Mesodermal cell (in vitro differentiated cells): Measurements from ENCODE around the gene GABBR2.
"Not testable (repeated sequence)": the region's sequence is repeated elsewhere in the genome, so short reads cannot be mapped to it uniquely, and the experiment has no call there.

Source experiments
- H3K27ac ChIP-seq: 2 replicates; pipeline ENCODE4 v1.7.0; 2013; ENCODE audit warnings: mild to moderate bottlenecking, low read depth, low read length, moderate library complexity; ENCODE audit not compliant: severe bottlenecking
- H3K36me3 ChIP-seq: 2 replicates; pipeline ENCODE4 v1.7.1; 2013; ENCODE audit warnings: mild to moderate bottlenecking, low read length, moderate library complexity; ENCODE audit not compliant: control insufficient read depth, insufficient read depth
- H3K4me1 ChIP-seq: one replicate; pipeline ENCODE4 v1.7.1; 2013; ENCODE audit warnings: mild to moderate bottlenecking, low read length; ENCODE audit not compliant: insufficient read depth, control insufficient read depth, poor library complexity, severe bottlenecking
- H3K4me3 ChIP-seq: 2 replicates; pipeline ENCODE4 v1.7.0; 2013; ENCODE audit warnings: low read length, control low read depth, mild to moderate bottlenecking; ENCODE audit not compliant: insufficient read depth, poor library complexity, severe bottlenecking; ENCODE audit errors: extremely low read depth
- H3K9me3 ChIP-seq: 2 replicates; pipeline ENCODE4 v1.7.1; 2013; ENCODE audit warnings: mild to moderate bottlenecking, low read length, moderate library complexity; ENCODE audit not compliant: control insufficient read depth
- WGBS, 2 experiments: methylation state at CpG; one replicate each; pipeline ENCODE4 v1.1.5; 2013; ENCODE audit warnings: missing lambda C conversion rate in 2 of 2; ENCODE audit not compliant: insufficient coverage in 2 of 2; 5-methylcytosine and 5-hydroxymethylcytosine counted together

GABBR2 gene

DNA sequence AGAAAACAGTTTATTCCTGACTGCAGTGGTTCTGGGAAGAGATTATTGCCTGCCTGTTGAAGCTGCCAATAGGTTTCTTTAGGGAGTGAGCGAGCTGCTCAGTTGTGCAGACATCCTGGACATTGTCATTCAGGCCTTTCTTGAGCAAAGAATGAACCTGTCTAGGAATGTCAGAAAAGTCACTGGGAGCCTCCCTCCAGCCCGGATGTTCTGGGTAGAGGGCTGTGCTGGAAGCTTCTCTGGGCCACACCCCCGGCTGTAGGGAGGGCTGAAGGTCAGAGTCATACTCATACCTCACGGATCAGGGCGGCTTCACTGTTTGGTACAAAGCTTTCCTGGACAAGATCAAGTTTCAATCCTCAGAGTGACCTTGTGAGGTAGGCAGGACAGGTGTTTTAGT lies 419.9 kb downstream of the GABBR2 start:
- H3K9me3 ChIP-seq, result no peaks in the 10 kb centered on the region
- WGBS, 2 experiments, result 76 to 93% methylated on average over 5 of the region's 5 CpGs
- no peak overlapping the region for H3K4me3 ChIP-seq
- no peaks in the 10 kb centered on the region for H3K4me1 ChIP-seq
- H3K27ac ChIP-seq, result no peak overlapping the region
- no peaks in the 10 kb centered on the region for H3K36me3 ChIP-seq

GRCh38 chr9:98287384-98287783 lies 421.4 kb downstream of the GABBR2 start:
- H3K4me3 ChIP-seq, result no peak overlapping the region
- 82 to 96% methylated on average over 2 to 3 of the region's 4 CpGs for WGBS, 2 experiments
- H3K36me3 ChIP-seq, result no peaks in the 10 kb centered on the region
- H3K9me3 ChIP-seq, result no peaks in the 10 kb centered on the region
- no peaks in the 10 kb centered on the region for H3K4me1 ChIP-seq
- no peak overlapping the region for H3K27ac ChIP-seq

GRCh38 chr9:98285446-98285845 lies 423.3 kb downstream of the GABBR2 start:
- Histone ChIP-seq H3K9me3 (no peaks in the 10 kb centered on the region), H3K4me1 (no peaks in the 10 kb centered on the region), H3K36me3 (no peaks in the 10 kb centered on the region), H3K4me3 (no peak overlapping the region), H3K27ac (no peak overlapping the region)
- WGBS, 2 experiments, result 63 to 78% methylated on average over 3 of the region's 4 CpGs

GRCh38 chr9:98284754-98285153 lies 424.0 kb downstream of the GABBR2 start:
- Histone ChIP-seq H3K36me3 (no peaks in the 10 kb centered on the region), H3K4me1 (no peaks in the 10 kb centered on the region), H3K4me3 (no peak overlapping the region), H3K27ac (no peak overlapping the region), H3K9me3 (no peaks in the 10 kb centered on the region)
- WGBS, 2 experiments, result 86 to 100% methylated on average over 2 to 3 of the region's 3 CpGs

- H3K9me3 ChIP-seq, H3K4me1 ChIP-seq, H3K36me3 ChIP-seq, H3K4me3 ChIP-seq, H3K27ac ChIP-seq: not testable (repeated sequence)
- WGBS, 2 experiments, result 89 to 90% methylated on average over 5 to 6 of the region's 7 CpGs
These were observed 425.6 kb downstream of the GABBR2 start for GRCh38 chr9:98283143-98283542.

DNA sequence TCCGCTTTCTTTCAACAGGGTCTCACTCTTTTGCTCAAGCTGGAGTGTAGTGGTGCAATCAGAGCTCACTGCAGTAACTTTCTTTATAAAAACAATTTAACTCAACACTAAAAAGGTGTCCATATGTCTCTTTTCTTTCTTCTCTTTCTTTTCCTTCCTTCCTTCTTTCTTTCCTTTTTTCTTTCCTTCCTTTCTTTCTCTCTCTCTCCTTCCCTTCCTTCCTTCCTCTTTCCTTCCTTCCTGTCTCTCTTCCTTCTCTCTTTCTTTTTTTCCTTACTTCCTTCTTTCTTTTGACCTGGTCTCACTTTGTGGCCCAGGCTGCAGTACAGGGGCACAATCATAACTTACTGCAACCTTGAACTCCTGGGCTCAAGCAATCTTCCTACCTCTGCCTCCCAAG lies 427.5 kb downstream of the GABBR2 start:
- H3K36me3 ChIP-seq, result no peaks in the 10 kb centered on the region
- 100% methylated on average over 1 of the region's 1 CpG for WGBS, 2 experiments
- no peaks in the 10 kb centered on the region for H3K9me3 ChIP-seq
- no peak overlapping the region for H3K4me3 ChIP-seq
- no peak overlapping the region for H3K27ac ChIP-seq
- H3K4me1 ChIP-seq, result no peaks in the 10 kb centered on the region

- Histone ChIP-seq H3K4me1 (no peaks in the 10 kb centered on the region), H3K4me3 (no peak overlapping the region), H3K36me3 (no peaks in the 10 kb centered on the region), H3K9me3 (no peaks in the 10 kb centered on the region), H3K27ac (no peak overlapping the region)
- 64 to 81% methylated on average over 3 to 4 of the region's 6 CpGs for WGBS, 2 experiments
These were observed 428.2 kb downstream of the GABBR2 start for GRCh38 chr9:98280574-98280973.

DNA sequence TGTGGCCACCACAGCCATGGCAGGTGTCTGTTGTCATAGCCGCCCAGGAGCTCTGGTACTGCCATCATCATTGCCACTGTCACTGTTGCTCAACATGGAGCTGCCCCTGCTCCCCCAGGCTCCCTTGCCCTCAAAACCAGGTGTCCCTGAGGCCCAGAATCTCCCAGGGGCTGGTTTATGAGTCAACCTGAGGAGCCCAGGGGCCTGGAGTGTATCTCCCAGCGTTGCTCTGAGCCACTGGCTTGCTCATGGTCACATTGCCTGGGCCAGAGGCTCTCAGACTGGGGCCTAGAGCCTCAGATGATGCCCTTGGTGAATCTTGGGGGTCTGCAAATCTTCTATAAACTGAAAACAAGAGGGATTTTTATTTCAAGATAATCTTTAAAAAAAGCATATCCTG lies 428.6 kb downstream of the GABBR2 start:
- Histone ChIP-seq H3K27ac (no peak overlapping the region), H3K36me3 (no peaks in the 10 kb centered on the region), H3K4me3 (no peak overlapping the region), H3K9me3 (no peaks in the 10 kb centered on the region), H3K4me1 (no peaks in the 10 kb centered on the region)
- WGBS, 2 experiments, result 86 to 100% methylated on average over 1 to 2 of the region's 2 CpGs

- Histone ChIP-seq H3K4me3 (no peak overlapping the region), H3K36me3 (no peaks in the 10 kb centered on the region)
- WGBS, 2 experiments, result 88 to 91% methylated on average over 5 to 7 of the region's 10 CpGs
These were observed 431.7 kb downstream of the GABBR2 start for GRCh38 chr9:98276907-98277469.

GRCh38 chr9:98275159-98275558 lies 433.6 kb downstream of the GABBR2 start:
- H3K9me3 ChIP-seq, result no peaks in the 10 kb centered on the region
- no peak overlapping the region for H3K27ac ChIP-seq
- H3K36me3 ChIP-seq, result no peaks in the 10 kb centered on the region
- no peaks in the 10 kb centered on the region for H3K4me1 ChIP-seq
- no peak overlapping the region for H3K4me3 ChIP-seq
- no CpG with 5 or more reads among the region's 2 CpGs for WGBS, 2 experiments

More at GRCh38 chr9:98276907-98277469, 431.7 kb downstream of the GABBR2 start:
- H3K4me1 ChIP-seq, result no peaks in the 10 kb centered on the region
- H3K9me3 ChIP-seq, result no peaks in the 10 kb centered on the region
- no peak overlapping the region for H3K27ac ChIP-seq

DNA sequence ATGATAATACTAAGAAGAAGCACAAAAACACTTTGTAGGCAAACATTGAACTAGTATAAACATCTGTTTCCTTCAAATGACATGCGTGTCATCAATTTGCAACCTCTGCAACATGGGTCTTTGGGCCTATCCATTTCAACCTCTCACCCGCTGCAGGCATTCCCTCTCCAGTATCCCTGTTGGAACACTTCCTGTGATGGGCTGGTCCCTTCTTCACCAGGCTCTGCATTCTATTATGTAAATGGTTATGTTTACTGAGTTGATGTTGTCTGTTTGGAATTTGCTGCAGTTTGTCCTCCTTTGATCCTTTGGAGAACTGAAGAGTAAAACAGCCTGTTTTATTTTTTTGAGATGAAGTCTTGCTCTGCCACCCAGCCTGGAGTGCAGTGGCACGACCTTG lies 436.7 kb downstream of the GABBR2 start:
- no peak overlapping the region for H3K27ac ChIP-seq
- H3K4me1 ChIP-seq, result no peaks in the 10 kb centered on the region
- WGBS, 2 experiments, result 90 to 97% methylated on average over 3 of the region's 3 CpGs
- no peaks in the 10 kb centered on the region for H3K36me3 ChIP-seq
- no peak overlapping the region for H3K4me3 ChIP-seq
- no peaks in the 10 kb centered on the region for H3K9me3 ChIP-seq
